GM10847 (cell line): ENCODE results near the gene THSD4.

Source experiments
- POLR2A ChIP-seq: IDR thresholded peaks from 2 replicates; pipeline ENCODE4 v1.6.1; 2011; ENCODE audit not compliant: insufficient read length; ENCODE audit errors: extremely low read depth

THSD4 gene

GRCh38 chr15:71422530-71423259, 307.4 kb downstream of the THSD4 start:
- TF ChIP-seq POLR2A, result no peak

- TF ChIP-seq POLR2A, result no peak
Measured at GRCh38 chr15:71424765-71425164, 309.5 kb downstream of the THSD4 start.

- TF ChIP-seq POLR2A, result no peak
Measured at GRCh38 chr15:71425388-71425787, 310.1 kb downstream of the THSD4 start.

- no peak for TF ChIP-seq POLR2A
Measured at GRCh38 chr15:71426792-71427191, 311.5 kb downstream of the THSD4 start.

GRCh38 chr15:71430782-71431181, 315.5 kb downstream of the THSD4 start:
- no peak for TF ChIP-seq POLR2A

- TF ChIP-seq POLR2A, result no peak
Measured at GRCh38 chr15:71431343-71432336, 316.4 kb downstream of the THSD4 start.

GRCh38 chr15:71433402-71433801, 318.1 kb downstream of the THSD4 start:
- TF ChIP-seq POLR2A, result no peak

GRCh38 chr15:71434774-71435173, 319.5 kb downstream of the THSD4 start:
- no peak for TF ChIP-seq POLR2A

GRCh38 chr15:71435552-71435951, 320.3 kb downstream of the THSD4 start:
- TF ChIP-seq POLR2A, result no peak

- TF ChIP-seq POLR2A, result no peak
Measured at GRCh38 chr15:71436854-71437253, 321.6 kb downstream of the THSD4 start.

- no peak for TF ChIP-seq POLR2A
Measured at GRCh38 chr15:71437404-71437803, 322.1 kb downstream of the THSD4 start.

GRCh38 chr15:71437919-71438318, 322.6 kb downstream of the THSD4 start:
- no peak for TF ChIP-seq POLR2A

GRCh38 chr15:71440489-71441110, 325.3 kb downstream of the THSD4 start:
- no peak for TF ChIP-seq POLR2A

- no peak for TF ChIP-seq POLR2A
Measured at GRCh38 chr15:71443538-71443937, 328.3 kb downstream of the THSD4 start.

- TF ChIP-seq POLR2A, result no peak
Measured at GRCh38 chr15:71444032-71444810, 328.9 kb downstream of the THSD4 start.
